ENCODE measurements around the gene ZBED4.

Gene ZBED4

DNA sequence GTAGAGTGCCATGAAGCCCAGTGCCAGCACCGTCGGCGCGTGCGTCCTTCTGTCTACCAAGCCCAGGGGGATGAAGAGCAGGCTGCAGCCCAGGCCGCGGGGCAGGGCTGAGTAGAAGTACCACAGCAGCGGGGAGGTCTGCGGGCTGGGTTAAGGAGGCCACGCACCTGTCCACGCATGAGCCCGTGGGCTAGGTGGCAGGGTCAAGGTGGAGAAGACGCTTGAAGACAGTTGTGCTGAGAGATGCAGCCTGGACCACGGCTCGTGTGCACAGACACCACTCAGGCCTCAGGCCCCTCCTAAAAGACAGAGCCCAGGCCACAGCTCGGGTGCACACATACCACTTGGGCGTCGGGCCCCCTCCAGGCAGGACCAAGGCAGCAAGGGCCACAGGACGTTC lies 54.2 kb downstream of the ZBED4 start:
- no peak for DNase-seq (ENCODE audit: low spot score)
- TF ChIP-seq, protein P1, sequence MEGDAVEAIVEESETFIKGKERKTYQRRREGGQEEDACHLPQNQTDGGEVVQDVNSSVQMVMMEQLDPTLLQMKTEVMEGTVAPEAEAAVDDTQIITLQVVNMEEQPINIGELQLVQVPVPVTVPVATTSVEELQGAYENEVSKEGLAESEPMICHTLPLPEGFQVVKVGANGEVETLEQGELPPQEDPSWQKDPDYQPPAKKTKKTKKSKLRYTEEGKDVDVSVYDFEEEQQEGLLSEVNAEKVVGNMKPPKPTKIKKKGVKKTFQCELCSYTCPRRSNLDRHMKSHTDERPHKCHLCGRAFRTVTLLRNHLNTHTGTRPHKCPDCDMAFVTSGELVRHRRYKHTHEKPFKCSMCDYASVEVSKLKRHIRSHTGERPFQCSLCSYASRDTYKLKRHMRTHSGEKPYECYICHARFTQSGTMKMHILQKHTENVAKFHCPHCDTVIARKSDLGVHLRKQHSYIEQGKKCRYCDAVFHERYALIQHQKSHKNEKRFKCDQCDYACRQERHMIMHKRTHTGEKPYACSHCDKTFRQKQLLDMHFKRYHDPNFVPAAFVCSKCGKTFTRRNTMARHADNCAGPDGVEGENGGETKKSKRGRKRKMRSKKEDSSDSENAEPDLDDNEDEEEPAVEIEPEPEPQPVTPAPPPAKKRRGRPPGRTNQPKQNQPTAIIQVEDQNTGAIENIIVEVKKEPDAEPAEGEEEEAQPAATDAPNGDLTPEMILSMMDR (IDR thresholded peaks at IDR 0.05; ENCODE audit: extremely low read depth, missing control alignments), result no peak

DNA sequence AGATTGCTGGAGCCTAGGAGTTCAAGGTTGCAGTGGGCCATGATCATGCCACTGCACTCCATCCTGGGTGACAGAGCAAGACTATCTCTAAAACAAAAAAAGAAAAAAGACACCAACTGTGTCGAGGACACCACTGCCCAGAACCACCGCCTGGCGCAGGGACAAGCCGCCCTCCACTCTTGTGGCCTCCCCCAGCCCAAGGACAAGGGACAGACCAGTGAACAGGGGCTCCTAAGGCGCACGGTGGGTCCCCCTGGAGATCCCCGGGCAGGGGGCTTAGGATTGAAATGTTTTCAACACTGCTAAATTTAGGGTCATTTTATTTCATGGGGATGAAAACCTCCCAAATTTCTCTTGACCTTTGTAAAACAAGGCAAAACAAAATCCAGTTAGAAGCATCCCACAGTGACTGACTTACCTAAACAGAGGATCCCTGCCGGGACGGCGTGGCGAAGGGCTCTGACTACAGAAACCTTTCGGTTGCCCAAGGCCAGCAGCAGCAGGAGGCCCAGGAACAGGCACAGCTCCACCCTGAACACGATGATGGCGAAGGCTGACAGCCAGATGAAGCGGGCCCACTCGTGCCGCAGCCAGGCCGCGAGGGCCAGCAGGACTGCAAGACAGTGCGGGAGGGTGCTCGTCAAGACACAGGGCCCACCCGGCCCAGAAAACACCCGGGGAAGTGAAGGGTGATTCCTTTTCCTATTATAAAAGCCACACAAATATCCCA lies 56.0 kb downstream of the ZBED4 start:
- TF ChIP-seq, protein P1 (IDR thresholded peaks at IDR 0.05; ENCODE audit: extremely low read depth, missing control alignments), result no peak
- no peak for DNase-seq (ENCODE audit: low spot score)

DNA sequence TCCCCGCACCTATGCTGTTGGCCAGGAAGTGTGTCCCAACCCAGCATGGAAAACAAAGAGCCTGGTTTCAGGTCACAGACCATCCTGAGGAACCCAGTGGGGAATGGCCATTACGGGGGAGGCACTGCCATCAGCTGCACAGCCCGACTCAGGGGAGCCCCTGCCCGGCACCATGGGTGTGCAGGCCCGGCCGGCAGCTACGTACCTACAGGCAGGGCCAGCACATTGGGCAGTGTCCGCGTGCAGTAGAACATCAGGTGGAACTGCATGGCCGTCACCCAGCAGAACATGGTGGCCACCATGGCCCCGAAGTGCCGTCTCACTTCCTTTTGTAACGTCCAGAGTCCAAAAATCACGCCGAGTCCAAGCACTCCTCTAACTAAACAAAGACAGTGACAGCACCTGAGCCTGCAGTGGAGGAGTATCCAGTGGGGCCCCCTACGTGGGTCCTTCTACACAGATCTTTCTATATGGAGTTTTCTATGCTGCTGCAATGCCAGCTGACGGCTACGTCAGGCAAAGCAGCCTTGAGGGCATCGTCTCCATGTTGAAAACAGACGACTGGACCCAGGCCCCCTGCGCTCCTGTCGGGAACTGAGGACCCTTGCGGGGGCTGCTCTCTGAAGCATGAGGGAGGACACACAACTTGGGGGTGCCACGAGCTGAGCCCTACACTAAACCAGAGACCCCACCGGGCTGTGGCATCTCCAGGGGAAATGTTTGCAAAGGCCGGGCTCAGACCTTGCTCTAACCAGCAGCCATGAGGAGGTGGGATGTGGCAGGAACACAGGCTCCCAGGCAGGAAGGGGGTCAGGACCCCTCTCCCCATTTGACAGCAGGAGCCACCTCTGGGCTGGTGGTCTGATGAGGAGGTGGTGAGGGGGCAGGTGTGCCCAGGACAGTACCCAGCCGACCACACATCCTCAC lies 56.8 kb downstream of the ZBED4 start:
- TF ChIP-seq, protein P1 (IDR thresholded peaks at IDR 0.05; ENCODE audit: extremely low read depth, missing control alignments), result no peak
- no peak for DNase-seq (ENCODE audit: low spot score)

DNA sequence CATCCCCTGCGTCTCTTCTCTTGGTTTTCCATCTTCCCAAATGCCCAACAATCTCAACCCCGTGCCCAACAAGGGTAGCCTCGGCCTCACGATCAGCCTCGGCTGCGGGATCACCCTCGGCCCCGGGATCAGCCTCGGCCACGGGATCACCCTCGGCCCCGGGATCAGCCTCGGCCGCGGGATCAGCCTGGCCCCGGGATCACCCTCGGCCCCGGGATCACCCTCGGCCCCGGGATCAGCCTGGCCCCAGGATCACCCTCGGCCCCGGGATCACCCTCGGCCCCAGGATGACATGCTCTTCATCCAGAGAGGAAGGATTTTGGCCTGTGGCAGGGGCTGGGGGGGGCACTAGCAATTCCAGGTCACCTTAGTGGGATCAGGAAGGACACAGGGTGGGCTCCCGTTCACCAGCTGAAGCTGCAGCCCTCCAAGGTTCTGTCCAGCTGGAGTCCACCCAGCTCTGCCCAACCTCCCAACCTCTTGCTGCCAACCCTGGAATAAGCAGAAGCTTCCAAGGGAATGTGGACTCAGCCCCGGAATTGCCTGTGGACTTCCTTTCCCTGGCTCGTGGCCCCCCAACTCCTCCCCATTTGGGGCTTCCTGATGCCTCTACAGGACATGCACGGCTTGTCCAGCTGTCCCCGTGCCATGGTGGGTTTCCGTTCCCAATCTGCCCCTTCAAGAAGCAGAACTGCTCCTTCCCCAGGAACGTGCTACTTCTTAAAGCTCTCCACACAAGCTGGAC lies 58.4 kb downstream of the ZBED4 start:
- TF ChIP-seq, protein P1 (IDR thresholded peaks at IDR 0.05; ENCODE audit: extremely low read depth, missing control alignments), result no peak
- DNase-seq (ENCODE audit: low spot score), result no peak

DNA sequence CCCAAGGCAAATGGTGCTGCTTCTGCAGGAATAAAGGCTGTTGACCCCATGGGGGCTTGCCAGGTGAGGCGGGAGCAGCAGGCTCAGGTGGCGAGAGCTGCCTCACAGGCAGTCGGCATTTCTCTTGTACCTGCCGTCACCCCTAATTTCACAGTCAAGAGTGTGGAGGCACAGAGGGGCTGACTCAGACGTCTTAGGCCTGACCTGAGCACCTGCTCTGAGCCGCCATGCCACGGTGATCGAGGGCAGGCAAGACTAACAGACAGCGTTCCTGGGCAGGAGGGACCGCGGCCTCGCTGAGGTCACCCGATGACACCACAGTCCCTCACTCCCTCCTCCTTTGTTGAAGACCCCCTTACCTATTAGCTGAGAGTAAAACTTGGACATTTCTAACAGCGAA lies 59.4 kb downstream of the ZBED4 start:
- no peak for DNase-seq (ENCODE audit: low spot score)

DNA sequence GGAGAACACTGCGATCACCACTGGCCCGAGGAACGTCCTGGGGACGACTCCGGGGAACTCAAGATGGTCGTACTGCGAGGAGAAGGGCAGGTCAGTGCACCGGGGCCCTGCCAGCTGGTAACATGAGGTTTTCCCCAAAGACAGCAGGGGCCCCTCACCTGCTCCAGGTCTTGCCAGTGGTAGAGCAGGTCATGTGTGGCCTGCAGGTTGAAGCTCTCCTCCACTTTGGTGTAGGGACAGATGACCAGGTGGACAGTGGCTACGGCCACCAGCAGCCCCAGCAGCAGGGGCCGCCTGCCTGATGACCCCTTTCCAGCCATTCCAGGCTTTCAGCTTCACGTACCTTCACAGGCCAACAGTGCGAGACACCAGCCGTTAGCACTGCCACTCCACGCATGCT lies 59.8 kb downstream of the ZBED4 start:
- TF ChIP-seq, protein P1 (IDR thresholded peaks at IDR 0.05; ENCODE audit: extremely low read depth, missing control alignments), result no peak
- no peak for DNase-seq (ENCODE audit: low spot score)

More for the DNA sequence above, 59.4 kb downstream of the ZBED4 start:
- TF ChIP-seq, protein P1 (IDR thresholded peaks at IDR 0.05; ENCODE audit: extremely low read depth, missing control alignments), result no peak
